Measurements from ENCODE around the gene IGFALS.

IGFALS gene

GRCh38 chr16:1745900-1746692, 47.4 kb downstream of the IGFALS start:
- H3K27ac ChIP-seq (ENCODE audit: low read depth, low read length): peak overlapping the region; percentile 75; the same call in 1 of the 2 replicates
- no peaks in the 10 kb centered on the region for H3K9me3 ChIP-seq (ENCODE audit: control insufficient read depth, insufficient read depth, low read depth, low read length)
- H3K36me3 ChIP-seq (ENCODE audit: control insufficient read depth, insufficient read depth, low read length): peaks cover 37% of the 10 kb centered on the region
- H3K4me1 ChIP-seq (ENCODE audit: control insufficient read depth, insufficient read depth, low read length): no peaks in the 10 kb centered on the region
- H3K4me3 ChIP-seq (ENCODE audit: low read depth, low read length): no peak overlapping the region
- no peak overlapping the region for H3K9ac ChIP-seq (ENCODE audit: low read length)
- H3K27me3 ChIP-seq (ENCODE audit: control insufficient read depth, insufficient read depth, low read length): no peaks in the 10 kb centered on the region

- no peaks in the 10 kb centered on the region for H3K9me3 ChIP-seq (ENCODE audit: control insufficient read depth, insufficient read depth, low read depth, low read length)
- H3K27ac ChIP-seq (ENCODE audit: low read depth, low read length): no peak overlapping the region
- H3K4me3 ChIP-seq (ENCODE audit: low read depth, low read length): no peak overlapping the region
- H3K27me3 ChIP-seq (ENCODE audit: control insufficient read depth, insufficient read depth, low read length): no peaks in the 10 kb centered on the region
- H3K4me1 ChIP-seq (ENCODE audit: control insufficient read depth, insufficient read depth, low read length): no peaks in the 10 kb centered on the region
- H3K36me3 ChIP-seq (ENCODE audit: control insufficient read depth, insufficient read depth, low read length): peaks cover 39% of the 10 kb centered on the region
- H3K9ac ChIP-seq (ENCODE audit: low read length): no peak overlapping the region
Observed at GRCh38 chr16:1745181-1745899, 48.2 kb downstream of the IGFALS start.

- Histone ChIP-seq H3K36me3 (ENCODE audit: control insufficient read depth, insufficient read depth, low read length) (peaks cover 37% of the 10 kb centered on the region), H3K27me3 (ENCODE audit: control insufficient read depth, insufficient read depth, low read length) (no peaks in the 10 kb centered on the region), H3K4me3 (ENCODE audit: low read depth, low read length) (no peak overlapping the region), H3K4me1 (ENCODE audit: control insufficient read depth, insufficient read depth, low read length) (no peaks in the 10 kb centered on the region), H3K9me3 (ENCODE audit: control insufficient read depth, insufficient read depth, low read depth, low read length) (peaks cover 9% of the 10 kb centered on the region), H3K27ac (ENCODE audit: low read depth, low read length) (no peak overlapping the region), H3K9ac (ENCODE audit: low read length) (no peak overlapping the region)
Observed at GRCh38 chr16:1744338-1744840, 49.1 kb downstream of the IGFALS start.

- Histone ChIP-seq H3K27ac (ENCODE audit: low read depth, low read length) (no peak overlapping the region), H3K4me3 (ENCODE audit: low read depth, low read length) (no peak overlapping the region), H3K9ac (ENCODE audit: low read length) (no peak overlapping the region), H3K4me1 (ENCODE audit: control insufficient read depth, insufficient read depth, low read length) (no peaks in the 10 kb centered on the region), H3K9me3 (ENCODE audit: control insufficient read depth, insufficient read depth, low read depth, low read length) (peaks cover 17% of the 10 kb centered on the region), H3K36me3 (ENCODE audit: control insufficient read depth, insufficient read depth, low read length) (peaks cover 29% of the 10 kb centered on the region), H3K27me3 (ENCODE audit: control insufficient read depth, insufficient read depth, low read length) (no peaks in the 10 kb centered on the region)
Observed at GRCh38 chr16:1743376-1744337, 49.8 kb downstream of the IGFALS start.

- no peak overlapping the region for H3K9ac ChIP-seq (ENCODE audit: low read length)
- no peaks in the 10 kb centered on the region for H3K27me3 ChIP-seq (ENCODE audit: control insufficient read depth, insufficient read depth, low read length)
- H3K27ac ChIP-seq (ENCODE audit: low read depth, low read length): no peak overlapping the region
- H3K4me1 ChIP-seq (ENCODE audit: control insufficient read depth, insufficient read depth, low read length): no peaks in the 10 kb centered on the region
- peaks cover 13% of the 10 kb centered on the region for H3K36me3 ChIP-seq (ENCODE audit: control insufficient read depth, insufficient read depth, low read length)
- H3K9me3 ChIP-seq (ENCODE audit: control insufficient read depth, insufficient read depth, low read depth, low read length): peaks cover 37% of the 10 kb centered on the region
- no peak overlapping the region for H3K4me3 ChIP-seq (ENCODE audit: low read depth, low read length)
Observed at GRCh38 chr16:1741553-1742165, 51.8 kb downstream of the IGFALS start.

GRCh38 chr16:1740781-1741490, 52.6 kb downstream of the IGFALS start:
- Histone ChIP-seq H3K27me3 (ENCODE audit: control insufficient read depth, insufficient read depth, low read length) (no peaks in the 10 kb centered on the region), H3K4me3 (ENCODE audit: low read depth, low read length) (no peak overlapping the region), H3K36me3 (ENCODE audit: control insufficient read depth, insufficient read depth, low read length) (peaks cover 13% of the 10 kb centered on the region), H3K4me1 (ENCODE audit: control insufficient read depth, insufficient read depth, low read length) (no peaks in the 10 kb centered on the region), H3K27ac (ENCODE audit: low read depth, low read length) (no peak overlapping the region), H3K9me3 (ENCODE audit: control insufficient read depth, insufficient read depth, low read depth, low read length) (peaks cover 44% of the 10 kb centered on the region), H3K9ac (ENCODE audit: low read length) (no peak overlapping the region)

Measured in HUES6 (cell line).